Measurements from ENCODE around the gene EPHB1.
"Not testable (repeated sequence)": the region's sequence is repeated elsewhere in the genome, so short reads cannot be mapped to it uniquely, and the experiment has no call there.

EPHB1 gene

DNA sequence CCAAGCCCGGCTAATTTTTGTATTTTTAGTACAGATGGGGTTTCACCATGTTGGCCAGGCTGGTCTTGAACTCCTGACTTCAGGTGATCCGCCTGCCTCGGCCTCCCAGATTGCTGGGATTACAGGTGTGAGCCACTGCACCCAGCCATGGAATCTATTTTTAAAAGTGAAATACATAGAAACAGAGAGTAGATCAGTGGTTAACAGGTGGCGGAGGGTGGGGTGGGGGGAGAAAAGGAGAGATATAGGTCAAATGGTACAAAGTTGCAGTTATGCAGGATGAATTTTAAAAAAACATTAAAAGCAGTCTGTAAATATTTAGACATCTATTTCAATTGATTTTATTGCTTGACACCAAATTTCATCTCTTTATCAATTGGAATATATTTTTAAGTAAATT lies 6.8 kb upstream of the EPHB1 start:
- DNase-seq, result not testable (repeated sequence)

DNA sequence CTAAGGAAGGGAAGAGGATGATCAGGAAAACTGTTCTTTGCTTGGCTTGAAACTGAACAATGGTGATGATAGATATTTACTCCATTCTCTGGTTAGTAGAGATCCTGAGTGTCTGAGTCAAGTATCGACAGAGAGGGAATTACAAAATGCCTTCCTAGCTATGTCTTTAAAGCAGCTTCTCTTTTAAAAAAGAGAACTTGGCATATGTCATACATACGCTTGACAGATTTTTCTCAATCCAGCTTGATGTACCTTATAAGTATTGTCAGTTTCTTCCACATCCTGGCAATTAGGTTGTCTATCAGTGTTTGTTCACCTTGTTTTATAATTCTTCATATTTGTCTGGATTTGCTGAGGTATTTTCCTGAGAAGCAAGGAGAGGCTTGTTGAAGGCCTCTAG lies 5.0 kb upstream of the EPHB1 start:
- DNase-seq, result peak; percentile 24 to 59 (median 41)

DNA sequence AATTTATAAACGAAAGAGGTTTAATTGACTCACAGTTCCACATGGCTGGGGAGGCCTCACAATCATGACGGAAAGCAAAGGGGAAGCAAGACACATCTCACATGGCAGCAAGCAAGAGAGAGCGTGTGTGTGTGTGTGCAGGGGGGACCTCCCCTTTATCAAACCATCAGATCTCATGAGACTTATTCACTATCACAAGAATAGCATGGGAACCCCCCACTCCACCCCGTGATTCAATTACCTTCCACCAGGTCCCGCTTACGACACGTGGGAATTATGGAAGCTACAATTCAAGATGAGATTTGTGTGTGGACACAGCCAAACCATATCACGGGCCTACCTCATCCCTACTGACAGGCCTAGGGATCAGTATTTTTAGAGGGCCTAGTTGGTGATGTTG lies 3.1 kb upstream of the EPHB1 start:
- DNase-seq, result no peak

DNA sequence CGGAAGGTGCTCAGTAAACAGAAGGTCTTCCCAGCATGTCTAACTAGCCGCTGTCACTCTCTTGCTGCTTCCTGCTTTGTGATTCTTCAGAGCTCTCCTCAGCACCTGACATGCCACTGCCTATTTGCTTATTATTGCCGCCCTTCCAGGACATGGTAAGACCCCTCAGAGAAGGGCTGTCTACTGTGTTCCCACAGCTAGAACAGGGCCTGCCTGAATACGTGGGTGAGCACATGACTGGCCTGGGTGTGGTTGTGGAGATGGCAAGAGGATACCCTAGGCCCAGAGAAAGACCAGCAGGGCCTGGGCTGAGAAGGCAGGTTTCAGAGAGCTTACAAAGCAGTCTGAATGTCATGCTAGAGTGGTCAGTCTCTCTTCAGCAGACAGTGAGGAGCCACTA lies 2.4 kb upstream of the EPHB1 start:
- DNase-seq, result no peak

DNA sequence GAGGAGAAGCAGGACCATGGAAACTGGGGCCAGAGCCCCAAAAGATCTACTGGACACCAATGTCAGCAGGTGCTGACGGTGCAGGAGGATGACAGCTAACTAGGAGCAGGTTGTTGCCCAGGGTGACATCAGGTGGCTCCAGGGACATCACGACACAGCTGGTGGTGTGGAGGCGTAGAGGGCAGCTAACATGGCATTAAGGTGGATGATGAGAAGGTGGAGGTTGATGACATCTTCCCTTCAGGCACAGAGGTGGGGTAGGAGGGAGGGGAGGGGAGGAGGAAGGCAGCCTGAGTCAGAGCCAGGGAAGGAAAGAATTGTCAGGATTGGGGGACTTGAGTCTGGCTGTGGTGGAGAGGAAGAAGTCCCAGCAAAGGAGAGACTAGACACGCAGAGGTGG lies 1.5 kb upstream of the EPHB1 start:
- DNase-seq, result no peak

DNA sequence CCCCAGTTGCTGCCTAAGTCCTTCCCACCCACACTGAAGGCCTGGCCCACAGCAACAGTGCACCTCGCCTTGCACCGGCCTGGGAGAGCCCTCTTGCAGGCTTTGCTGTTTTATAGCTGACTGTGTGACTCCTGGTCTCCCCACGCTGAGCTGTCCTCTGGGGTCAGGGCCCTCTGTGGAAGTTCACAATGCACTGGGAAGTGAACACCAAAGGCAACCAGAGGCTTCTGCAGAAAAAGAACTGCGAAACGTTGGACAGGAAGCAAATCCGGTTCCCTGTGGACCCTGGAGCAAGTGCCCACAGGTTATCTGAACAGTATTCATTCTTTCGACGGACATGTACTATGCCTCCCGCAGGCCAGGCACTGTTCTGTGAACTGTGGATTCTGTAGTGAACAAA lies 737 bp upstream of the EPHB1 start:
- no peak for DNase-seq

DNA sequence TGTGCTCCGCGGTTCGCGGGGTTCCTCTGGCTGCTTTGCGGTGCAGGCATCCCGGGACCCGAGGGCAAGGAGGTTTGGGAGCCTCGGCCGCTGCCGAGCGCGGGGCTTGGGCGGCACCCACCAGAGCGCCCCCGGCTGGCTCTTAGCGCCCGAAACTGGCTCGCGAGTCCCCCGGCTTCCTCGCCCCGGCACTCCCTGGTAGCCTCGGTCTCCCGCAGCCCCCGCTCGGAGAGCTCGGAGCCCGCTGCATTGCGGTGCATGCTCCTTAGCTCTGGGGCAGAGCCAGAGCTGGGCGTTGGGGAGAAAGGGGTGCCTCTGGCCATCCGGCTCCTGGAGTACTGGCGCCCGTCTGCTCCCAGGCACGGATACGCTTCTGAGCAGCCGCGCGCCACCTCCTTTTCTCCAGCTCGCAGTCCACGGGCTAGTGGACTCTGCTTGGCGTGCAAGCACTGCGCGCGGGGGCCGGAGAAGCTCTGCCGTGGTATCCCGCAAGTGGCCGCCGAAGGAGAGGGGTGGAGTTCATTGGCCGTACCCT lies 753 bp downstream of the EPHB1 start:
- no peak for DNase-seq

DNA sequence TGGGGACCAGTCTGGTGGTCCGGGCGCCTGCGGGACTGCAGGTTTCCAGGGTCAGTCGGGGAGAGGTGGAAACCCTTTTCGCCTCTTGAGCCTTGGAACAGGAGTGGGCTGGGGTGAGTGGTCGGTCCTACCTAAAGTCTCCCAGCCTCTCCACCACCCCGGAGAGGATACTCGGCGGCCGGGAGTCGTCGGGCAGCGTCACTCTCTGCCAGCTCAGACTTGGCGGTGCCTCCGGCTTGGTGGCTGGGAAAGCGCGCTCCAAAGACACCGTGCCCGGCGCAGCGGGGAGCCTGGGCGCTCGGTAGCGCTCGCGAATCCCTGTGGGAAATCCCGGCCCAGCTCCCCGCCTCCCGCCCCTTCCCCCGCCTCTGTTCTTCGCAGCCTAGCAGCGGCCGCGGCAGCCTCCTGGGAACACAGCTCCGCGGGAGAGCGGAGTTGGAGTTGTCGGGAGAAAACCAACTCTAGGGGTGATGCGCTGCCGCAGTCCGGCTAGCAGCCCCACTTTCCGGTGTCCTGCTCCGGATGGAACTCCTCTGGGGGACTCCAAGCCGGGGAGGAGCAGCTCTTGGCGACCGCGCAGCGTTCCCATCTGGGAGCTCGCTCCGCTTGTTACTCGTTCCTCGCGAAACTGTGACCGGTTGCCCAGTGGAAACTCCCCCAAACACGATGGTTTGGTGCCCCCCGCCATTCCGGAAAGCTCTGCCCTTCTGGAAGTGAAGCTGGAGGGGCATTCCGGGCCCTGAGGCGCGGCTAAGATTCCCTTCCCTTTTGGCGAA lies 1.4 kb downstream of the EPHB1 start:
- peak in 2 of 3 donors; percentile 16 to 44 for DNase-seq

DNA sequence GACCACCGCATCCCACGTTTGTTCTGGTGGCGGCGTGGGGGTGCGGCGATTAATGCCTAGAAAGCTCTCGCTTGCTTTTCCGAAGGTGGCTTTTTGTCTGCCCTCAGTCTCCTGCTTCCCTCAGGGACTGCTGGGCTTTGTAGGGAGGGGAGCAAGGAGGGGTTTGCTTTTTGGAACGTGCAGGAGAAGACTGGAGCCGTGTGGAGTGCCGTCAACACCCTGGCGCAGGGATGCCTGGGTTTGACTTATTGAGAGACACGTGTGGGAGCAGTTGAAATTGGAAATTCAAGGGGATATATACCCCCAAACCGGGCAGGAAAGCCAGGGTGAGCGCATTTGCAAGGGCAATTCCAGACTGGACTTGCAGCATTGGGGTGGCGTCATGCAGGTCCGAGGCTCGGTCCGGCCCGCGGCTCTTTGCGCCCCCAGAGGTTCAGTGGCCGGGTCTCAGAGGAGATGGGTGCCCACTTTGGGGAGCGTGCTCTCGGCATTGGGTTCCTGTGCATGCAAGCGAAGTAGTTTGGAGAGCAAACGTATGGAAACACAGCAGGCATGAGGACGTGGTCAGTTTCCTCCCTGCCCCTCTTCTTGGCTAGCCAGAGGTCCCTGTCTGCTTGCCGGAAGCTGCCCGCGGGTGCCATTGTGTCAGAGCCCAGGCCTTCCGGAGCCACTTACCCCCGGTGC lies 2.1 kb downstream of the EPHB1 start:
- DNase-seq, result no peak

DNA sequence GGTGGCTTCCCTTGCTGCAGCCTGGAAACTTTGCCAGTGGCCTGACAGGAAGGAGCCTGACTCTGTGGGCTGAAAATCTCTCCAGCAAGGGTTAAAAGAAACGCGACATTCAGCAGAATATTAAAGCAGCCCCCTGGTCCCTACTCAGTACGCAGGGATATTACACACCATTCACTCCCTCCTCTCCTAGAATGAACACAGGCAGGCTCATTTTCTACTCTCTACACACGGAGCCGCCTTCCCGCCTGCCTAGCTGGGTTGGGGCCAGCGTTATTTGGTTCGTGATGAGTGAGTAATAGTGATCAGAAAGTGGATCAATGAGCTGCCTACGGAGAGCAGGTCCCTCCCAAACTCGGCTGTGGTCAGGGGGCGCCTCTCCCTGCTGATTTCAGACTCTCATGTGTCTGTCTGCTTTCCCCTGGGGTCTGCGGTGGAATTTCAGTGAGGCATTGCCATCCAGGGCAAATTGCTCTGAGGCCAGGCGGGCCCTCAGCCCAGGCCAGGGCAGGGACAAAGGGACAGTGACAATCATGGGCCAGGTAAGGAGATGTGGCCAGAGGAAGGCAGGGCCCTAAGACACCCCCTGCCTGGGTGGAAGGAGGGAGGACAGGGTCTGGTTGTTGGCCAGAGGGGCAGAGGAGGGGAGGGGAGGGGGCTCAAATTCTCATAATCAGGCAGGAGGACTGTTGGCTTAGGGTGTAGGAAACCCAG lies 2.8 kb downstream of the EPHB1 start:
- DNase-seq, result no peak

DNA sequence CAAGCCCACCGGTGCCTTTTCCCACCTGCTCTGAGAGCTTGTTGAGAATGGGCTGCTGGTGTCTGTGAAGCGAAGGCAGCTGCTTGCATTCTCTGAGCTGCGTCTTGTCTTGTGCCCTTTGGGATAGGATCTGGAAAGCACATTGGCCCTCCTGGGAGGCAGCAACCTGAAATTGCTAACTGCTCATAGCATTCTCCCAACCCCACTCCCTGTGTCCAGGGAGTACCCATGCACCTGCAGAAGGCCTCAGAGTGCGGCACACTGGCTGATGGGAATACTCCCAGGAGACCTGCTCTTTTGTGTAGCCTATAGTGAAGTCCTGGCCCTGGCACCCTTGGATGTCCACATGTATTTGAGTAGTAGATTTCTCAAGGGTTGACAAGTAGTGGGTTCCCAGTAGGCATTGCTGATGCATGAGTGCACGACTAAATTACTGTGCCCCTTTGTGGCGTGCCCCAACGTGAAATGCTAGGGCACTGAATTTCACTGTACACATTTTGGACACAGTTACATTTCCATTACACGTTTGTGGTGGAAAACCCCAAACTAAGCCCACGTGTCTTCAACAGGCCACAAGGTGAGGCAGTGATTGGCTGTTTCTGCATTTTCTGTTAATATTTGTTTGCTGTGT lies 3.7 kb downstream of the EPHB1 start:
- DNase-seq, result no peak

DNA sequence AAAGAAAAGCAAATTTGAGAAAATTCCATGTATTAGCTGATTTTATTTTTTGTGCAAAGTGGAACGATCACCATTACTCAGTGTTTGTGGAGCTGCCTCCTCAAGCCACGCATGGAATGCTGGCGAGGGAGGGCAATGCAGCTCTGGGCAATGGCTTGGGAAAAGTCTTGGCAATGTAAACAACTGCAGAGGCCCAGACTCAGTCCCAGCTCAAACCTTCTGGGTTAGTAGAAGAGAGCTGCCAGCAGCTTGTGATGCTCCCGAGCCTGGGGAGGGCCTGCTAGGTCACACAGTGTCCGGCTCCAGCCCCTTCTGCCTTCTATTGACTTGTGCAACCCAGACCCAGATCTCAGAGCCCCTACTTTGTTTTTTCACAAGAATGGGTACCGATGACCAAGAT lies 4.3 kb downstream of the EPHB1 start:
- DNase-seq, result no peak

DNA sequence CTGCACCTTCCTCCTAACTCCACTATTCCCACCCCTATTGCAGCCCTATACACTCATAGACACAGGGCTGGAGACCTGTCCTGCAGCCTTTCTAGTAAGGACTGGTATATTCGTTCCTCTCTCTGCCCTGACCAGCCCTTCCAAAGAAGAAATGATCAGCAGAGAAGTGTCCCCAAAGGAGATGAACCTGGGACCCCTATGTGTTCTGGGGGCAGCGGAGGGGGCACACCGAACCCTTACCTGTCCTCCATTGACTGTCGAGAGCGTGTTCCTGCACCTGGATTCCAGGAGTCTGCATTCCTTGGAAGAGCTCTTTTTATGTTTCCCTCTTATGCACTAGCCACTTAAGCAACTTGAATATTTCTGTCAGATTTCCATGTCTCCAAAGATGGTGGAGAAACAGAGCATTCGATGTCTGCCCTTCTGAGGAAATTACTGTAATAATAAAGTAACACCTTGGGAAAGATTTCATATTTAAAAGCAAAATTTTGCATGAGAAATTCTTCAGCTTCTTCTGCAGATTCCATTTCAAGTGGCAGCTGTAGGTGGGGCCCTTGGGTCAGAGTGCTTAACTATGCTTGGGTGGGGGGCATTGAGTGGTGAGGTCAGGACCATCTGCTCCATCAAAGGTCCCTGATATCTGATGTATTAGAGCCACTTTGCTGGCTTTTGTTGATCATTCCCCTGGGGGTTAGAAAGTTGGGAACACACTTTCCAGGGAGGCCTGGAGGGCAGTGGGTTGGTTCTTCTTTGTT lies 6.3 kb downstream of the EPHB1 start:
- DNase-seq, result no peak

DNA sequence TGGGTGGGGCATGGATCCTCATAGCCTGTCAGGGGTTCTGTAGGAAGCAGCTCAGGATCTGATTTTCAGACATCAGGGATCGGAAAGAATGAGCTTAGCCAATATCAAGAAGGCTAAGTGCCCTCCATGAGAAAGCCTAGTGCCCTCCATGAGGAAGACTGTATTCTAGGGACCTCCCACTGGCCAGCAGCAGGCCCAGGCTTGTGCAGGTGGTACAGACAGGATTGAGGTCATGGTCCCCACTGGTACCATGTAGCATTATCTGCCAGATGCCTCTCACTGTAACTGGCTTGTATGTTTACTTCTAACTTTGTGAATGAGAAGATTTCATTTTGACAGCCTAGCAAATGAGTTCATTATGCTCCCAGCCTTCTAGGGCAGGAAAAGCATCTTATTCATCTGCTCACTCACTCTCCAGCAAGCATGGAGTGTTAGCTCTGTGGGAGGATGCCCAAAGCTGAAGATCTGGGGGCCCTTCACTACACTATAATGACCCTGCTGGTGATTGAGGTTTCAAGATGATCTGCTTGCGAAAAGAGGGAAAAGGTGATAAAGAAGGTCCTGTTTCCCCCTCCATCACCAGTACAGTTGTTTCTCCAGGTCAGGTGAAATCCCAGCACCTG lies 7.5 kb downstream of the EPHB1 start:
- no peak for DNase-seq

DNA sequence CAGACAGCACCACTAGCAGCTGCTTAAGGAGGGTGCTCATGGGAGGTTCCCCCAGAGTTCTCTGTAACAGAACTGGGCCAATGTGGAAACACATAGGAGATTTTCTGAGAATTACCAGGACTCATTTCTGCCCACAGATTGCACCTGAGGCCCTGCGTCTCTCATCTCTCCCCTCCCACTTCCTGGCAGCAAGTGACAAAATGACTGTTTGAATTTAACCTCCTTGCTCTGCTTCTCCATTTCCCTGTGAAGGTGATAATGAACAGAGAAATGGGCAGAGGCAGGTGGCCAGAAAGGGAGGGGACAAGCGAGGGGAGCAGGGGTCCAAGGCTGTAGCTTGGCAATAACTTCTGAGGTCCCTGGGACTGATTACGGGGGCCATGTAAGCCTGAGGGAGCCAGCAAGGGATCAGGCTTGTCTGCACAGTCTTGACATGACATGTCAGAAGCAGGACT lies 8.0 kb downstream of the EPHB1 start:
- DNase-seq, result no peak

DNA sequence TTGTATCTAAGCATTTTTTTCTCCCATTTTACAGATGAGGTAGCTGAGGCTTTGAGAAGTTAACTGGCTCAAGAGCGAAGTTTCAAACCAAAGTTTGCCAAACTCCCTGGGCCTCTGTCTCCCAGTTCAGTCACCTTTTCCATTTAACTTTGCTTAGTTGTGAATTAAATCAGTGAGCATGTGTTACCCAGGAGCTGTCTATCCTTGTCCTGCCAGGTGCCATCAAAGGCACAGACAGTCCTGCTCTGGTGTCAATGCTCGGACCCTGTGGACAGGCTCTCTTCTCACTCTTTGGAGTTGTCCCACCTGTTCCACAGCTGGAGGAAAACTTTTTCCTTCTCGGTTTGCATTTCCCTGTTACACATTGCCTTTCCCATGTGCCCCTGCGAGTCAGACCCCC lies 8.6 kb downstream of the EPHB1 start:
- DNase-seq, result no peak

DNA sequence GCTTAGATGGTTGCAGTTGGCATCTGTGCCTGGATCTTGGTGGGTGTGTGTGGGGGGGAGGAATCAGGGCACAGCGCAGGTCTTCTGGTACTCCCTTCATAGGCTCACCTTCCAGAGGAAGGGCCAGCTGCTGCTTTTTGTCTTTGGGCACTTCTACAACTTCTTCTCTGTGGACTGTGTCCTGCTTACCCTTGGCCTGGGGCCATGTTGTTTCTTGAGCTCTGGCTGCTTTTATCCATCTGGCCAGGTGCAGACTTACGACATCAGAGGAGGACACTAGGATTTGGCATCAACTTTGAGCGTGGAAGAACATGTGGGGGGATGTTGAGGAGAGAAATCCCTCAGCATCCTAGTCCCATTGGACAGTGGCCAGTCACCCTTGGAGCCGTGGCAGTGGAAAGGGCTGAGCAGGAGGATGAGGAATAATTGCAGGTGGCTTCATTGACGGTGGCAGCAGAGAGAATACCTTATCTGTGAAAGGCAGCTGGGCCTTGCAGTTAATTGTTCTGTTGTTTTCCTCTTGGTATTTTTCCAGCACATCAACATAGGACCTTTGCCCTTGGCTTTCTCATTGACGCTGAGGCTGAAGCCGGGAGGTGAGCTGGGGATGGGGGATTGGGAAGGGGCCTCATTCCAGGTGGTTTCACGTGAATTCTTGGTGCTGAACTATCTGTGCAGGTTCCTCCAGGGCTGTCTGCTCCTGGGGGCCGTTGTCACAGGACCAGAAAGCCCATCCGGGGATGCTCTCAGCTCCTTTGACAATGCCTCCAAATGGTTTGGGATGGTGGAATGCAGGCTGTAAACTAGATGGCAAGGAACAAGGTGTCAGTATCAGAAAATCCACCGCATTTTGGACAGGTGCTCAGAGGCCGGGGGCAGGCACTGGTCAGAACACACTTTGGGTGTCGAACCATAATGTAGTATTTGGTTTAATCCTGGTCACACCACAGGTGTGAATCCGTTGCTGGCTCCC lies 9.7 kb downstream of the EPHB1 start:
- DNase-seq, result no peak

DNA sequence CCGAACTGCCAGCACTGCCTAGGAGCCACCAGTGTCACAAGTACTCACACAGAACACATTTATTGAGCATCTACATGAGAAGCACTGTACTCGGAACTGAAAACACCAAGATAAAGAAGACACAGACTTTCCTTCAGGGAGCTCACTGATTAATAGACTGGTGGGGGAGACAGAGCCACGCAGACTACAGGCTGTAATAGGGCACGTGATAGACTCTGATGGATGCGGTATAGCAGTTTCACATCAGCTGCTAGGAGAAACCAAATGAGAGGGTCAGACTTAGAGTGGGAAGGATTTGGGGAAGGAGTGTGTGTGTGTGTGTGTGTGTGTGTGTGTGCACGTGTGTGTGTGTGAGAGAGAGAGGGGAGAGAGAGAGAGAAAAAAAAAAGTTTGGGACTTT lies 12.1 kb downstream of the EPHB1 start:
- DNase-seq, result no peak

DNA sequence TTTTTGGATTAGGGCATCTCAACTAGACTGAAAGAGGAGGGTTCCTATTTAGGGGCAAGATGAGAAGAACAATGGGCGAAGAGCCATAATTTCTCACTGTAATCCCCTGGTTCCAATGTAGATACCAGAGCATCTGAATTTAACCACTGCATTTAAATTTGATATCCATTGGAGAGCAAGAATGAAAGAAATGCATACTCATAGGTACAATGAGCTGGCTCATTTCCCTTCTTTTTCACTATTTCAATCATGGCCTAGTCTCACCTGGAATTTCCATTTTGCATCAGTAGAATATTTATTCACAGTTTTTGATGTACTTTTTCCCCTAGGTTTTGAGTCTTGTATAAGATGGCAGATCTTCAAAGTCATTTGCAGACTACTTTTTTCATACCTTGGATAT lies 13.8 kb downstream of the EPHB1 start:
- no peak for DNase-seq

DNA sequence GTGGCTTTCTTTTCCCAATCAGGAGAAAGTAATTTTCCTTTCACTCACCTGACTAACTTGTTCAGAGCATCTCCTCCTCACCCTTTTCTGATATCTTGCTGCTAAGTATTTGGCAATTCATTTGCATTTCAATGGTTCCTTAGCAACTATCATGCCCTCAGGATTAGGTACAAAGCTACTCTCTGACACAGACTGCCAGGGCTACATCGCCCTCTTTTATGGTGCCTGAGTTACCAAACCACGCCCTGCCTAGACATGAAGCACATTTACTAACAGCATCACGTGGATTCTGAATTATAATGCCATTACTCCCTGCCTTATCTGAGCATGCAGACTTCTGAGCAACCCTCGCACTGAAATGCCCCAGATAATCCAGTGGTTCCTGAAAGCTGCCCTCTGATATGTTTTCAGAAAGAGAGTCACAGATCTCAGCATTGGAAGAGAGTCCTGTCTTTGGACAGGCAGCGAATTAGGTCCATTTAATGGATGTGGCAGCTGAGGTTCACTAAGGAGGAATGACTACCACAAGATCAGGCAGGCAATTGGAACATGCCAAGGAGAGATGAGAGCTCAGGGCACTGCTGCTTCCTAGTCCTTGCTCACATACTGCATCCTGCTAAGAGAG lies 14.5 kb downstream of the EPHB1 start:
- no peak for DNase-seq
